ENCODE data around the gene RAB43. TPM values are rescaled to one million over a fixed set of nuclear protein-coding genes. Genes with fewer than 3 reads are reported as not detected.
A peak's percentile ranks its signal among the peaks of the same experiment; 100 is the strongest.
"Not testable (repeated sequence)": the region's sequence is repeated elsewhere in the genome, so short reads cannot be mapped to it uniquely, and the experiment has no call there.

Gene RAB43
- total RNA-seq, 1 donor from 2014 or later = 10.4 TPM

DNA sequence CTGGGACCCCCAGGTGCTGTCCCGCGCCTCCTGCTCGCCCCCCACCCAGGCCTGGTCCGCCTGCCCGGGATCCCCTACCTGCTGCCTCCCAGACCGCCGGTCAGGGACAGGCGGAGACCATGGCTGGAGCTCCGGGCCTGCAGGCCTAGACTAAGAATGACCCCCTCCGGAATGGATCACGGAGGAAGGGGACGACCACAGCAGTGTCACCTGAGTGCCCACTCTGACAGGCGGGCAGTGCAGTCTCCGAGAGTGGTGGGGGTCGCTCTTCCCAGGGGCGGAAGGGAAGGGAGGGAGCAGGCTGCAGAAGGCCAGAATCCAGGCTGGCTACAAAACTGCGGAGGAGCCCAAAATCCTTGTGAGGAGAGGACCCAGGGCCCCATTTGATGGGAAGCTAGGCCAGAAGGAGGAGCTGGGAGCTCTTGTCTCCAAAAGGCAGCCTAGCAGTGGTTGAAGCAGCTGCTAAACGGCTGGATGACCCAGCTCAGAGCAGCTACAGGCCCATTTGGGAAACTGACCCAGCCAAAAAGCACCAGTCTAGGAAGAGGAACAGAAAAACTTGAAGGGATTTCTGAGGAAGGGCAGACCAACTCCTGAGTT lies 908 bp upstream of the RAB43 start:
- DNase-seq = peak; percentile 53

DNA sequence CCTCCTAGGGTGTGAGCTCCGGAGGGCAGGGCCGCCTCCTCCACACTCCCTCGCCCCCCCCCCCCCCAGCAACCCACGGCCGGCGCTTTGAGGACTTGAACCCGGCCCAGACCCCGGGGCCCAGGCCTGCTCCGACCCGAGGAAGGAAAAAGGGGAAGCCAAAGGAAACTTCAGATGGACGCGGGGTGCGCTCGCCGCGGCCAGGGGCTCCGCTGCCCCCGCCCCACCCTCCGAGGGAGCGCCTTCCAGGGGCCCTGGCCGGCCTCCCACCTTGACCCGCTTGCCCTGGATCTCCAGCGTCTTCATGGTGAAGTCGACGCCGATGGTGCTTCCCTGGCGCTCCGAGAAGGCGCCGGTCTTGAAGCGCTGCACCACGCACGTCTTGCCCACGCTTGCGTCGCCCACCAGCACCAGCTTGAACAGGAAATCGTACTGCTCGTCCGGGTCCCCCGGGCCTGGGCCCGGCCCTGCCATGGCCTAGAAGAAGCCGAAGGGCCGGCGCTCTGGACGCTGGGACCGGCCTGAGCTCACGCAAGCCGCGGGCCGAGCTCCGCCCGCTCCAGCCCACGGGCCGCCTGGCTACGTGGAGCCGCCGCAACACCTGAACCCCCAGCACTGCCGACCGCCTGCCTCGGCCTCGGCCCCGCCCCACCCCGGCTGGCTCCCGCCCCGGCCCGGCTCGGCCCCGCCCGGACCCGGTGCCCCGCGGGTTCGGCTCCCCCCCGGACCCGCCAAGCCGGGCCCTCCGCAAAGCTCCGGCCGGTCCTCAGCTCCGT lies 400 bp downstream of the RAB43 start:
- DNase-seq = no peak

DNA sequence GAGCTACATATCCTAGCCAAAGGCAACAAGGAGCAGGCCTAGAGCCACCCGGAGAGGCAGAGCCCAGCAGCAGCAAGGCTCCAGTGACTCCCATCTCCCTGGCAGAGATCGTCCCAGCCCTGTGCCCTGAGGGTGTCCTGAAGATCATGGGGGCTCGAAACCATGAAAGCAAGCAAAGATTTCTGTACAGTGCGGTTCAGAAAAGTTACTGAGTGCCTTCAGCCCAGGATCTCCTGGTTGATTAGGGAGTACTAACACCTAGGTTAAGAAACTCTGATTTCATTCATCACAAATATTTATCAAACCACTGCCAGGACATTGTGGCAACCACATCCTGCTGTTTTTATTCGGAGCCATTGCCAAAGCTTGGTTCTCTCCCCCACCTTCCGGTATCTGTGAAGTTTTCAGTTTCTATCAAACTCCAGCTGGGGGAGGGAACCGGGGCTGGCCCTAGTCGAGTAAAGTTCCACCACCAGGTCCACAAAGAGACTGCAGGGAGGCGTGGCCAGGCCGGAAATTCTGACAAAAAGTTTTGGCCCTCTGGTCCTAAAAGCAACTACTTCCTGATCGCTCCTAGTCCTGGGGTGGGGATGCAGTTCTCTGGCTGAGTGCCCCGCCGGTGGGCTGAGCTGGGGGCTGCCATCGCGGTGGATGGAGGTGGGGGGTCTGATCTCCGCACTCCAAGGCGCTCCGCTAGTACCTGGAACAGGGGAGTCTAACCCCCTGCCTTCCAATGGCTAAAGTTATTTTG lies 1.2 kb downstream of the RAB43 start:
- peak; percentile 89 for DNase-seq

DNA sequence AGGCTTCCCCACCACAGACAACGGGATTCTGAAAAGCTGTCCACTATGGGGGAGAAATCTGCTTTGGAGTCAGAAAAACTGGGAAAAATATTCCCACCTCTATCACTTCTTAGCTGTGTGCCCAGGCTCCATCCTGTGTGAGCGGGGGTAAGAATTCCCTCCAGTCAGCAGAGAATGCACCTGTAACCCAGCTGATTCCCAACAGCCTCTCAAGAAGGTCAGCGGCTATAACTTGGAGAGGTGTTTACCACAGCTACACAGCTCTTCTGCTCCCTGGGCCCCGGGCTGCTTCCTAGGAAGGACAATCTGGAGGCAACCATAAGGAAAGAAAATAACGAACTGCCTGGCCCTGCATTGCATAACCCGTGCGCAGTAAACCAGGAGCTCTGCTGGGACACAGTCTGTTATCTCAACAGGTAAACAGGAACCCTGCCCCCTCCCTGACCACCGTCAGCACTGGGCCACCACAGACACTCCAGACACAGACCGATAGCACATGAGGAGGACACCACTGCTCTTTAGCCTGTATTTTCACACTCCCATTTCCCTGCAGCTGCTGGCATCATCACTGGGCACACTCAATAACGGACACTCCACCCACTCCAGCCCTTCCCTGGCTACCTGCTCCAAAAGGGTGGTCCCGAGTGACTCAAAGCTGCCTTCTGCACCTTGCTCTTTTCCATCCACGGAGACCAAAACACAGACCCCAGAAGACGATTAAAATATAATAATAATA lies 2.1 kb downstream of the RAB43 start:
- DNase-seq = no peak

DNA sequence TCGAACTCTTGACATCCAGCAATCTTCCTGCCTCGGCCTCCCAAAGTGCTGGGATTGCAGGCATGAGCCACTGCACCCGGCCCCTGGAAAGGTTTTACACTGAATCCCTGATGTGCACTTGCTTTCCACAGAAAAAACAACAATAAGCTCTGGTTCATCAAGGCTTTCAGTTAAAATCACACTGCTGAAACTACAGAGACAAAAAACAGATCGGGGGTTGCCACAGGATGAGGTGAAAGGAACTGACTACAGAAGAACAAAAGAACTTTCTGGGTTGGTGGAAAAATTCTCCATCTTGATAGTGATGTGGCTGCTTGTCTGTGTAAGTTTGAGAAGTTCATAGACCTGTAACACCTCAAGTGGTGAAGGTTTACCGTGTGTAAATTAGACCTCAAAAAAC lies 2.9 kb downstream of the RAB43 start:
- DNase-seq = no peak

DNA sequence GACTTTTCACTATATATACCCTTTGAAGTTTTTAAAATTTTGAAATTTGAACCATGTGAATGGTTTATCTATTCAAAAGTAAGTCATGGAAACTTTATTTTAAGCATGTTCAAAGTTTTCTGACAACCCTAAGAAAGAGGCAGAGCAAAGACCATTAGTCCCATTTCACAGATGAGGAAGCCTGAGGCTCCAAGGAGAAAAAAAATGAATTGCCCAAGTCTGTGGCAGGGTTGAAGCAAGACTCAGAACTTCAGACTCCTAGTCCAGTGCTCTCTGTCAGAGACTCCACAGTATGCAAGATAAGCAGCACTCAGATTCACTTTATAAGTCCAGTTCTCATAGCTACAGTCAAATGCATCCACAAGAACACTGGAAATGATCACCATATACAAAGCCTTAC lies 4.5 kb downstream of the RAB43 start:
- no peak for DNase-seq

DNA sequence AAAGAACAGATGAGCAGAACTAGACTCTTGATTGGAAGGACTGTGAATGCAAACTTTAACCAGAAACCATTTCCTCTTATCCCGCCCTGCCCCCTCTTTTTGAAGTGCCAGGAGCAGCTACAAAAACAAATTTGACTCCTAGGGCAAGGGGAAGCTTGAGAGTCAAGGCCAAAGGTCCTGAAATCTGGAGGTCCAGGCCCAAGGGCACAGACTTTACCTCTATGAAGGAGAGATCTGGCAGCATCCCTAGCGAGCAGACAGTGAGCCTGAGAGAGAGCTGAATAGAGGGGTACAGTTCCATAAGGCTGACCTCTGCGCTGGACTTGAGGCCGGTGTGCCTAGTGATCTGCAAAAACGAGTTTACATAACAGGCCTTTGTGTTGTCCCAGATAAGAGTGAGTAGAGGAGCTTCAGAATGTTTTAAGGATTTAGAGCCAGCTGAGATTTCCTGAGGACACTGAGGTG lies 5.1 kb downstream of the RAB43 start:
- DNase-seq = no peak

DNA sequence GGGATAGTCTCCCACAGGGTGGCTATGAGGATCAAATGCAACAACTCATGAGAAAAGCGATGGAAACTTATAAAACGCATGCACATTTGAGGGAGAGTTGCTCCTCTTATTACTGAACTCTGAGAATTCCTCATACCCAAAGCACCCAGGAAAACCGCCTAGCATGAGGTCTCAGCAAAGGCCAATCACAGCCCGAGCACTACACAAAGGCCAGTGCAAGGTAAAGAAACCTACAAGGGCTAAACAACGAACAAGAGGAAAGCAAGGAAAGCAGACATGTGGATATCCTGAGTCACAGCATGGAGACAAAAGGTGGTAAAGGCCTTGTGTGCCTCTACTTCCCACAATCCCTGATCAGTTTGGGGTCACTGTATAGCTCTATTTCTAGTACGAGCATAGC lies 7.1 kb downstream of the RAB43 start:
- DNase-seq = no peak

DNA sequence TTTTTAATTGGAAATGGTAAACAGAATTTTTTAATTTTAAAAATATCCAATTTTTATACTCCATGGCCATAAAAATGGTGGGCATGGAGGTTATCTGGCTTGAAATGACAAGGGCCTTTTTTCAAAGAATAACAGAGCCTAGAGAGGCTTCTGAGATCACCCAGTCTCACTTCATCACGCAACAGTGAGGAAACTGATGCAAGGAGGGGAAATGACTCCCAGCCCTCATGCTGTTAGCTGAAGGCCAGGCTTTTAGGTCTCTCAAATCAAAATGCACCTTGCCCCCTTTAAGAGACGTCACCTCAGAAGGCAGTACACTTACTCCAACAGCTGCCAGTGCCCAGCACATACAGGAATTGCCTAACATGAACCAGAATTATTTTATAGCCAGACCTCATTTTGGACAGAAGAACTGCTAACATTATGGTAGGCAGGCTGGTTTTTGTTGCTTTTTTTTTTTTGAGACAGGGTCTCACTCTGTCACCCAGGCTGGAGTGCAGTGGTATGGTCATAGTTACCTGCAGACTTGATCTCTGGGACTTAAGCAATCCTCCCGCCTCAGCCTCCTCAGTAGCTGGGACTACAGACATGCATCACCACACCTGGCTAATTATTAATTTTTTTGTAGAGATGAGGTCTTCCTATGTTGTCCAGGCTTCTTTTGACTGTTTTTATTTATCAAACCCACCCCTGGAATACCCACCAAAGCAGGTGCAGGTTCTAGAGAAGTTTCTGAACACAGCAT lies 9.1 kb downstream of the RAB43 start:
- DNase-seq = no peak

DNA sequence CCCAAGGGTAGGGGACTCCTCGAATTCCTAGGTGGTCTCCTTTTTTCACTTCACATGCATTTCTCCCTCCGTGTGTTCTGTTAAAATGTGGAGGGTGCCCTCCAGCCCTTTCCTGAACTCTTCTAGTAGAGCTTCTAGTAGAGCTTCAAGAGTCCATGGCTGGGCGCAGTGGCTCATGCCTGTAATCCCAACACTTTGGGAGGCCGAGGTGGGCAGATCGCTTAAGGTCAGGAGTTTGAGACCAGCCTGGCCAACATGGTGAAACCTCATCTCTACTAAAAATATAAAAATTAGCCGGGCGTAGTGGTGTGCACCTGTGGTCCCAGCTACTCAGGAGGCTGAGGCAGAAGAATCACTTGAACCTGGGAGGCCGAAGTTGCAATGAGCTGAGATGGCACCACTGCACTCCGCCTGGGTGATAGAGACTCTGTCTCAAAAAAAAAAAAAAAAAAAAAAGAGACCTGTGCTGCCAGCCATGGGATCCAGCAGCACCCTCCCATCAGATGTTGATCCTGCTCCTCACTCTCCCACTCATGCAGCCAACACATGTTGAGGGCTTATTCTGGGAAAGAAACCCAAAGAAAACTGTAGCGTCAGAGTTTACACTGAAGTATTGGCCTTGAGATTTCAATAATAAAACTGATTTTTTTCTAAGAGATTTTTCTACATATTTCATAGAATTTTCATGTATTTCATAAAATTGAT lies 10.4 kb downstream of the RAB43 start:
- DNase-seq = not testable (repeated sequence)

DNA sequence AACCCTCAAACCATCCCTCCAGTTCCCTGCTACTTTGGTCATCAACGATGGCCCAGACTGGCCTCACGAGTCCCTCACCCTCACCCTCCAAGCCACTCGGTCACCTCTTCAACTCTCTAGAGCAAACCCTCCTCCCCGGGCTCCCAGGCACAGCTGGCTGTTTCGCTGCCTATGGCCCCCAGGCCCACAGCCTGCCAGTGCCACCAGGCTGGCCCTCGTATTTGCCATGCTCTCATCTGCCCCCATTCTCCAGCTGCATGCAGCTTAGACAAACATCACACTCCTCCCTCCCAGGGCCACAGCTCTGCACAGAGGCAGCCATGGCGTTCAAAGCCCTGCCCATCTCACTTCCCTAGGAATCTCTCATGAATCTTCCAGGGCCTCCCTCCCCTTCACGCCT lies 13.8 kb downstream of the RAB43 start:
- DNase-seq = no peak

DNA sequence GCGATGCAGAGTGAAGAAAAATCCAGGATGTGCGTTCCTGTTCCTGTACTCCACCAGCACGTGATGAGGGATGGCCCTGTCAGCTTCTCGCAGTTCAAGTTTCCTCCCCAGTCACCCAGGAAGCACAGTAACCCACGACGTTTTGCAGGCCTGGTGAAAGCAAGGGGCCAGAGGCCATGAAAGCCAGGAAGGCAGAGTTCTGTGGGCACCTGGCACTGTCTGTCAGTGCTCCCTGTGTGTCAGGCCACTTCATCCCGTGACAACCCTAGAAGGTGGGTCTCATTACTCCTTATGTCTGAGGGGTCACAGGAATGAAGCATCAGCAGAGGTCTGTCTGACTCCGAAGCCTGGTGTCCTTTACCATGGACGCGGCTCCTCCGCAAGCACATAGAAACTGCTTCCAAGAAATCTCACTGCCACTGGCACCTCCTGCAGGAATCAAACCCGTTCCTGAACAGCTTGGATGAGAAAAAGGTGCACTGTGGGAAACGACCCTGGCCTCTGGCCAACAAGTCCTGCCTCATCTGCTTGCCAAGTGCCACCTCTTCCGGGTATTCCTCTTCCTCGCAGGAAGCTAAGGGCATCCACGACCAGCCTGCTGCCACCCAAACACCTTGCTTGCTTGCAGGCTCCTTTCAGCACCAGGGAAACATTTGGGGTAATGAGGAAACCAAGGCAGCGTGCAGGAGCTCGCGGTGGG lies 14.6 kb downstream of the RAB43 start:
- no peak for DNase-seq

DNA sequence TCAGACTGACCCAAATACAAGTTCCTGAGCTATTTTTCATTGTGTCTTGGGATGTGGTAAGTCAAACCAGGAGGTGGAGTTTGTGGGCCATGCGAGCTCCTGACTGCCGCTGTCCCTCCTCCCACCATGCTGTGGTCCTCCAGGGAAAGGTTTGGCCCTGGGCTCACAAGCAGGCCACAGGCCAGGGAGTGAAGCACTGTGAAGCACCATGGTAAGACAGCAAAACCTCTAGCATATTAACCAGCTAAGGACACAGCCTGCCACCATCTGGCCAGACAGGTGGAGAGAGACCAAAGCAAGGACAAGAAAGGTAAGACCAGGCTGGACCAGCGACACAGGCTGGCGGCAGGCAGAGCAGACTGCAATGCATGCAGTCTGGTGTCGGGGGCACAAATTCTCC lies 15.3 kb downstream of the RAB43 start:
- DNase-seq = no peak

DNA sequence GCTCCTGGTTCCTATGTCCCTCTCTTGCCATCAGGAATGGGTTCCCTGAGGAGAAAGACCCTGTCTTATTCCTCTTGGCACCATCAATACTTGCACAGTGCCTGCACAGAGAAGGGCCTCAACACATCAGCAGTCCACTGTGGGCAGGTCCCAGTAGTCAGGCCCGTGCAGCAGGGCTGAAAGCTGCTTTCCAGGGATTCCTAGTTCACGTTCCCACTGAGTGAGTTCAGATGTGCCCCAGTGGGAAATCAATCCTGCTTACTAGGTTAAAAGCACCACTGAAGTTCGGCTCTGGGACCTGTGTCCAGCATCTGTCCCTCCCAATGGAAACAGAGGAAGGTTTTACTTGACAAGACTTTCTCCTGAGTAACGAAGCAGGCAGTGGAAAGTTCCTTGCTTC lies 15.7 kb downstream of the RAB43 start:
- no peak for DNase-seq

DNA sequence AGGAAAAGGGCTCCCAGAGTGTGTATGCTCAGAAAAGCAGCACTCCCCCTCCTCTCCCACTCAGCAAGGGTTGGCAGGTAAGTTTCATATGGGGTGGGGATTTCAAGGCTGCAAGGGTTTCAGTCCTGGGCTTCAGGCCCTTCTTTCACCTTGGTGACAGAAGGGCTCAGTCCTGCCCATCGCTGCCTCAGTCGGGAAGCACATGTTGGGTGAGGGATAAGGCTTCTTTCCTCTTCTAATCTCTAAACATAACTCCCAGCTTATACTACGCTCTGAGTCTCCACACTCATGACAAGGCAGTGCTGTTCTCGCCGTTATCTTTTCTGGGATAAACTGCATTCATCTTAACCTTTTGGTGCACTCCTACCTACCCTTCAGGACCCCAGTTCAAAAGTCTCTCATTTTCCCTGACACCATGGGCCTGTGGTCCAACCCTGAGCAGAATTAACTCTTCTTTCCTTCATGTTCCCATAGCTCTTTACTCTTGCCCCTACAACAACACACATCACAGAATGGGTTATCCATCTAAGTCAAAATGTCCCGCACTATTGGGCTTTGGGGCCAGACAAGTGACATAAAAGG lies 17.0 kb downstream of the RAB43 start:
- DNase-seq = no peak

DNA sequence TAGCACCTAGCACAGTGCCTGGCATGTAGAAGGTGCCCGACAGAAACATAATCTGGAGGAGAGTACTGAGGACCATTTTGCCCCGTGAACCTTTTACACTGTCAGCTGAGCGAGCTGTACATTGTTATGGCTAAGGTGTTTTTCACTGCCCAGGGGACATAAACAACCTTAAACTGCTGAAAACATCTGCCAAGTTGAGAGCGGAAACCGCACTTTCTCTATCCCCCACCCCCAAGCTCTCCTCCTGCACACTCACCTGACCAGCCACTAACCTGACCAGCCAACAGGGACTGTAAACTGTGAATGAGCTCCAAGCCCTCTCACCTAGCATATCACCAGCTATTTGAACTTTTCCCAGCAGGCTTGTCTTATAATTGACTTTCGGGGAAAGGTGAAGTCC lies 17.6 kb downstream of the RAB43 start:
- no peak for DNase-seq

DNA sequence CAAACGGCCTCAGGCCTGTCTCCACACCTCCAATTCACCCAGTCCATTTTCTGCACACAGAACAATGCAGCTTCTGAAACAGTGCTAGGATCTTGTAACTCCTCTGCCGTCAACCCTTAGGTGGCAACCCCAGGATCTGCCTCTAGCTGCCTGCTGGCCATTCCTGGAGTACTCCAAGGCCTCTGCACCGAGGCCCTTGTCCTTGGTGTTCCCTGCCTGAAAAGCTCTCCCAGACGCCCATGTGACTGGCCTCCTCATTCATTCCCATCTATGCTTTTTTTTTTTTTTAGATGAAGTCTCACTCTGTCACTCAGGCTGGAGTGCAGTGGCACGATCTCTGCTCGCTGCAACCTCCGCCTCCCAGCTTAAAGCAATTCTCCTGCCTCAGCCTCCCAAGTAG lies 18.3 kb downstream of the RAB43 start:
- DNase-seq = no peak

DNA sequence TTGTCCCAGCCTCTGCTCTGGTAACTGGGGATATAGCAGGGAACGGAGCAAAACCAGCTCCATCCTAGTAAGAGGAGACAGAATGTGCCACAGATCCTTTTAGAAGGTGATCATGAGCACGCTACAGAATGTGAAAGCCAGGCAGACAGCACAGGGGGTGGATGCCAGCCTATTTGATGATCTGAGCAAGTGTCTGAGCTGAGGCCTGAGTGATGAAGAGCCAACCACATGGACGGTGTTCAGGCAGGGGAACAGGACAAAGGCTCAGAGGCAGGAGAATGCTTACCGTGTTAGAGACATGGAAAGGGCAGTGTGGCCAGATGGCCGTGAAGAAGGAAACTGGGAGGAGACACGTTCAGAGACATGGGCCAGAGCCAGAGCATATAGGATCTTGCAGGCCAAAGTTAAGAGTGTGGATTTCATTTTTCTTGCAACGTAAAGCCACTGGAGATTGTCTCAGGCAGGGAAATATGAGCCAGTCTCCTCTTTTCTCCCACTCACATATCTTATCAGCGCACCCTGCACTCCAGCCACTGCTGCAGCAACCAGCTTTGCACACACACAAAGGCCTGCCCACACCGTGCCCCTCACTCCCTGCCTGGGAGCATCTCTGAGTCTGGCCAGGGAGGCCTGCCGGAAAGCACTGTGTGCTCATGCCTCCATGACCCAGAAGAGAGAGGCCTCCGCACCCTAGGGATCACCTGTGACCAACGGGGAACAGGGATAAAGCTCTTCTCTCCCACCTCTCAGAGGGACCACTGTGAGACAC lies 20.1 kb downstream of the RAB43 start:
- DNase-seq = no peak

DNA sequence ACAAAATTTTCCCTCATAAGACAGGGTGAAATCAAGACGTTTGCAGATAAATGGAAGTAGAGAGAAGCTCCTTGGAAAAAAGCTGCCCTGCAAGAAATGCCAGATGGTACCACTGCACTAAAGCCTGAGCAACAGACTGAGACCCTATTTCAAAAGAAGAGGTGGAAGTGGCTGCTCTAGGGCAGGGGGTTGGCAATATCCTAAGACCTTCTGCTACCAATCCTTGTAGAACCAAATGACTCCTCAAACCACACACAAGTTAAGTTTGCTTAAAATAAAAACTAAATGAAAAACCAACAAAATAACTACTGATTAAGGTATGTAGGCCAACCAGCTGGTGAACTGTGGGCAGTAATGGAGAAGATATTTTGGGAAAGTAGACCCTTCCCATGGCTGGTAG lies 21.3 kb downstream of the RAB43 start:
- no peak for DNase-seq
